HEK293 (cell line): ENCODE results near the gene RNF144B.

Source experiments
- CTCF ChIP-seq: fragments of 450-650 bp; formaldehyde crosslinking; IDR thresholded peaks from 2 replicates; pipeline ENCODE4 v1.5.1; 2016; ENCODE audit warnings: missing biosample characterization, missing genetic modification characterization
- INSM2 ChIP-seq: fragments of 450-650 bp; formaldehyde crosslinking; IDR thresholded peaks from 2 replicates; pipeline ENCODE4 v1.5.1; 2016; ENCODE audit warnings: missing biosample characterization, missing genetic modification characterization
- REST ChIP-seq: fragments of 450-650 bp; formaldehyde crosslinking; IDR thresholded peaks from 2 replicates; pipeline ENCODE4 v1.5.1; 2016; ENCODE audit warnings: missing biosample characterization, missing genetic modification characterization
- SP2 ChIP-seq: fragments of 450-650 bp; formaldehyde crosslinking; IDR thresholded peaks from 2 replicates; pipeline ENCODE4 v1.5.1; 2016; ENCODE audit warnings: missing biosample characterization, missing genetic modification characterization
- ZNF23 ChIP-seq: fragments of 450-650 bp; formaldehyde crosslinking; IDR thresholded peaks from 2 replicates; pipeline ENCODE4 v1.5.1; 2016; ENCODE audit warnings: missing biosample characterization, missing genetic modification characterization, borderline replicate concordance

- no peak for TF ChIP-seq SP2
- TF ChIP-seq CTCF (tag by site-specific recombination), result no peak
- no peak for TF ChIP-seq INSM2 (tag by site-specific recombination)
- no peak for TF ChIP-seq REST (tag by site-specific recombination)
- no peak for TF ChIP-seq ZNF23 (tag by site-specific recombination)
Measured at GRCh38 chr6:18507561-18507960, 120.4 kb downstream of the RNF144B start.
